HG03025 (cell line): Measurements from ENCODE around the gene TP53TG5.

ENCODE experiments used
- ATAC-seq: cut with Tn5 transposase; IDR thresholded peaks from one replicate; pipeline ENCODE4 v1.9.1; 2021; ENCODE audit warnings: mild to moderate bottlenecking, moderate library complexity; ENCODE audit not compliant: unreplicated experiment, low FRiP score

TP53TG5 gene

DNA sequence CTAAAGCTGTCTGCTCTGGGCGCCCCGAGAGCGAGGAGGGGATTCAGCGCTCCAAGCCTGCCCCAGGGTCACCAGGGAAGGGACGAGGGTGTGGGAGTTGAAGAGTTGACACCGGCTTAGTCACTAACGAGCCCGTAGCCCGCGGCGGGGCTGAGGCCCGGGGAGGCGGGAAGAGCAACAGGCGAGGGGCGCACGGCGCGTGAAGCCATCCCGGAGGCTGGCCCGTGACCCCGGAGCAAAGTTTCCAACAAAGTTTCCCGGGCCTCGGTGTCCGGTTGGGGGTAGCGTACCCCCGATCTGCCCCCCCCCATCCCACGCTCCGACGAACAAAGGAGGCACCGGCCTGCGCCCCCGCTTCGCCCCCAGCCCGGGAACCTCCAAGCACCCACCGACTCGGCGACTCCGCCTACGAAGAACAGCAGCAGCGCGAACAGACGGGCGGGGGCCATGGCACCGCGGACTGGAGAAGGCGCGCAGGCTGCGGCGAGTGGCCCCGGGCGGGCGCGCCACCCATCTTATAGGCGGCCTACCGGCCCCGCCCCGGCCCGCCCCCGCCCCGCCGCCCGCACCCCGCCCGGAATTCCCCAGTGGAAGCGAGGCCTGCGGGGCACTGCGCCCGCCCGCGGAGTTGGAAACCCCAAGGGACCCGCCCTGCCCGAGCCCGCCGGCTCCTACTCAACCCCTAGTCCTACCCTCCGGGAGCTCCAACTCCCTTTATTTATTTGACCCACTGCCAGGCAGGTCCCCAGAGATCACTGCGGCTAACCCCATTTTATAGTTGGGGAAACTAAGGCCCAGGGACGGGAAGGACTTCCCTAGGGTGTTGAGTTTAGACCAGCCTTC, 30.0 kb downstream of the TP53TG5 start, which contains the start of gene SDC4:
TSS of gene SDC4 (minus strand) at position 489 of the 843 bp plus-strand sequence. CDS start at position 449, 40 bp downstream.
- no peak for ATAC-seq

- no peak for ATAC-seq
Measured at GRCh38 chr20:45347297-45347935, 30.7 kb downstream of the TP53TG5 start.

- ATAC-seq: no peak
Measured at GRCh38 chr20:45346851-45347250, 31.3 kb downstream of the TP53TG5 start.

DNA sequence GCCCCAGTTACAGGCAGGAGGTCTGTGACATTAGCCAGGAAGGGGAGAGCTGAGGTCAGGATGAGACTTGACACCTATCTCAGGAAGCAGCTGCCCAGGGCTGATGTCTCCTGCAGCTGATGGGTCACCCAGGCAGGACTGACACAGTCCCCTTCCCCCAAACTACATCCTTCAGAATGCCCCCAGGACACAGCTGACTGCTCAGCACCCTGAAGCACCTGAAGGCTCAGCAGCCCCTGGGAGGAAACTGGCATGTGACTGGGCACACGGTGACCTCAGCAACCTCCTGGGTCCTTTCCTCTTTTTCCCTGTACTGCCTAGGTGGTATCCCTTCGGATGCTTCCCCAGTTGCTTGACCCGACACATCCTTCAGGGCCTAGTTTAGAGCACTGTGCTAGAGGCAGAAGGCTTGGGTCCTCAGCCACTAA, 31.8 kb downstream of the TP53TG5 start:
- ATAC-seq: no peak

GRCh38 chr20:45345104-45345936, 32.8 kb downstream of the TP53TG5 start:
- ATAC-seq: no peak

DNA sequence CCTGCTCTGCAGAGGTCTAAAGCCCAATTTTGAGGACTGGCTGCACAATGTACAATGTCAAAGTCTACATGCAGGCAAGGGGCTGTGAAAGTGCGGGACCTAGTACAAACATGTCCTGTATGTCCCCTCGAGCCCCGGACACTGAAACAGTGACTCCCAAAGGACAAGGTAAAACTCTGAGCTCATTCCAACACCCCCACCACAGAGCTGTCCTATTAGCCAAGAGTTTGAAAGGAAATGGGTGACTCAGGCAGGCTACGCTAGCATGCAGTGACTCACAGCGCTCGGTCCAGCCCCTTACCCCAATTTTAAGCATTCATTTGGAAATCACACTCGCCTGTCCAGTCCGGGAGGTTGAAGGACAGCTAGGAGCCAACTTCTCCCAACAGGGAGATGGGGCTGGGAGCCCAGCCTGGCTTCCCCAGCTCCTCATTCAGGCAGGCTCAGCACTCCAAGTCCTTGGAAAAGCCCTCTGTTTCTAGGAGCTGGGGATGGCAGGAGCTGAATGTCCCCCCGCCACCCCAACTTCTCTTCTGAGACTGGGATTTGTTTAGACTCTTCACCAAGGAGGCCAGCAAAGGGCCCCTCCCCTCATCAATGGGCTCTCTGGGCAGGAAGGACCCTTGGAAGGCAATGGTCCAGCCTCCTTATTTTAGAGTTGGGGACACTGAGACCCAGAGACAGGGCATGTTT, 33.8 kb downstream of the TP53TG5 start:
- no peak for ATAC-seq

- ATAC-seq: no peak
Measured at GRCh38 chr20:45343532-45344167, 34.5 kb downstream of the TP53TG5 start.

- ATAC-seq: no peak
Measured at GRCh38 chr20:45342855-45343531, 35.1 kb downstream of the TP53TG5 start.

DNA sequence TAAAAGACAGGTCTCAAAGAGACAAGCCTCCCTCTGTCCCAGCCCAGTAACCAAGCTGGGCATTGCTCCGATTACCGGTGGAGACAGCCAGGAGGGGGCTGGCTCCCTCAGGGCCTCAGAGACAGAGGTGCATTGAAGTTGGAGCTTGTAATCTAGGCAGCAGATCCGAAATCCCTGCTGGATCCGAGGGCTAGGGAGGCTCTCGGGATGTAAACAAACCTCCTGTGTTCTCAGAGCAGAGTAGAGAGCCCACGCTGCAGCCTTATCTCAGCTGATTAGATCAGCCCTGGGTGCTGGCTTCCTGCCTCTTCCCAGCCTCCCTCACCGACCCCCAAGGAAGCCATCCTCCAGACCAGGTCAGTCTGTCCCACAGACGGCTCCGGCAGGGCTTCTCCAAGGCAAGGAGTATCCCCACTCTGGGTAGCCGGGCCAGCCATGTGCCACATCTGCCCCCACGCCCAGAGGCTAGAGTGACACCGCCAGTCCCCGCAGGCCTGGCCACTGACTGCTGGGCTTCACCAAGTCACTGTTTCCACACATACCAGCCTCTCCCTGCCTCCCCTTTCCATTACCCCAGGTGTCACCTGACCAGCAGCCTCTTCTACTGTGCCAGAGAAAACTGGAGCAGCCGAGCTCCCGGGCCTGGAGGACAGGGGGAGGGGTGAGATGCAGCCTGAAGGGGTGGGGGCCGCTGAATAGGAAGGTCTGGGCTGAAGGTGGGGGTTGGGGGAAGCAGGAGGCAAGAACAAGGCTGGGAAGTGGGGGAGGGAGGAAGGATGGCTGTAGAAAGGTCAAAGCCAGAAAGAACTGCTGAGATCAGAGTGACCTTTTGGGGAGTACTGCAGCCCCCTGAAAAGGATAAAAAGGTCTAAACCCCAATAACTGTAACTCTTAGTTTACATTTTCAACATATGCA, 35.9 kb downstream of the TP53TG5 start:
- no peak for ATAC-seq

DNA sequence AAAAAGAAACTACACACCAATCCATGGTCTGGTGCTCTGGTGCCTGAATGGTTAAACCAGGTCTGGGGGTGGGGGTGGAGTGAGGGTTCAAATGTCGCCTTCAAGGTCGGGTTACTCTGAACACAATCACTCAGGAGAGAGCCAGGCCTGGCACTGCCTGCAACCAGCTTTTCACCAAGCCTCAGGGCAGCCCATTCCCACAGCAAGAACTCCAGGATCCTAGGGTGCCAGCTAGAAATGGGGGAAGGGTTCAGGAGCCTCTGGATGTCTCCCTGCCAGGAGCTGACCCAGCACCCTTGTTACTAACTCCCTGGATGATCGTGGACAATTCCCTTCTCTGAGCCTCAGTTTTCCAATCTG, 36.6 kb downstream of the TP53TG5 start:
- ATAC-seq: no peak

DNA sequence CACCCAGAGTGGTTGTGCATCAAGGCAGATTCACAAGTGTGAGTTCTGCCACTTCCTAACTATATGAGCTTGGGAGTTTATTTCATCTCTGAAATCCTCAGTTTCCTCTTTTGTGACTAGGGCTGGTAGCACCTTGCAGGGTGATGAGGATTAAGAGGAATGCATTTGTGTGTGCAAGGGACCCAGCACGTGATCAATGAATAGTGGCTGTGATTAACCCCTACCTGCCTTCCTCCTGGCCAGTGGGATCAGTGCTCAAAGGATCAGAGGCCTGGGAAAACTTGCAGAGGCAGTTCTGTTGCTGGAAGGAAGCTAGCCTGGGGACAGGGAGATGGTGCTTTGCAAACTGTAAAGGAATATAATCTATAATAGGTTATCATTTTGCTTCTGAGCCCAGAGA, 37.2 kb downstream of the TP53TG5 start:
- ATAC-seq: no peak

GRCh38 chr20:45340236-45340847, 37.8 kb downstream of the TP53TG5 start:
- ATAC-seq: no peak

GRCh38 chr20:45339799-45340198, 38.3 kb downstream of the TP53TG5 start:
- ATAC-seq: no peak

GRCh38 chr20:45339084-45339483, 39.0 kb downstream of the TP53TG5 start:
- no peak for ATAC-seq

DNA sequence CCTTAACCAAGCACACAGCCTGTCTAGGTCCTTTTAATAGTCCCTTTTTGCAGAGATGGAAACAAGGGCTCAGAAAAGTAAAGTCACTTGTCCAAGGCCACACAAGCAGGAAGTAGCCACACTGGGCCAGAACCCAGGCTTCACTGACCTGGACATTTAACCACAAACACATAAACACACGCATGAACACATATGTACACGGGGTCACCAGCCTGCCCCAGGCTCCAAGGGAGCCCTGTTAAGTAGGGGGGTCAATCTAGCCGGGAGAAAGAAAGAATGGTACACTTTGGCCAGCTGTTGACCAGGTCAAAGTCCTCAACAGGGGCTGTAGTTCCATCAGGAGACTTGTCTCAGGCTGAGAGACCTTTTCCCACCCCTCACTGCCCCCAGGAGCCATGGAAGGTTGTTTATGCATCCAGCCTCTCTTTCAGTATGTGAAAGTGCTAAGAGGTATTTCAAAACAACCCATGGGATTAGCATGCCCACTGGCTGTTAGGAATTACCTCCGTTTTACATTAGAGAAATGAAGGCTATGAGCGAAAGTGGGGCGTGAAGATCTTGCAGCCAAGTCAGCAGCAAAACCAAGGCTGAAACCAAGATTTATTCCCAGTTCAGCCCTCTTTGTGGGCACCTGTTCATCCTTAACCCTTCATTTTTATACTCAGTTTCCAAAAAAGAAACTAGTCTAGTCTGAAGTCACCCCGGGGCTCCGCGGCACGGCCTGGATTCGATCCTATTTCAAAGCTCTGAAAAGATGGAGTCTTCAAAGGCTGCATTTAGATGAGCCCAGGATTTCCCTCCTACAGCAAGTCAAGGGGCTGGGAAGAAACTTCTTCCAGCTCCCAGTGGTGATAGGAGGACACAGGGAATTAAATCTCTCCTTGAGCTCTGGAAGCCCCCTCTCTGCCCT, 39.7 kb downstream of the TP53TG5 start:
- no peak for ATAC-seq

DNA sequence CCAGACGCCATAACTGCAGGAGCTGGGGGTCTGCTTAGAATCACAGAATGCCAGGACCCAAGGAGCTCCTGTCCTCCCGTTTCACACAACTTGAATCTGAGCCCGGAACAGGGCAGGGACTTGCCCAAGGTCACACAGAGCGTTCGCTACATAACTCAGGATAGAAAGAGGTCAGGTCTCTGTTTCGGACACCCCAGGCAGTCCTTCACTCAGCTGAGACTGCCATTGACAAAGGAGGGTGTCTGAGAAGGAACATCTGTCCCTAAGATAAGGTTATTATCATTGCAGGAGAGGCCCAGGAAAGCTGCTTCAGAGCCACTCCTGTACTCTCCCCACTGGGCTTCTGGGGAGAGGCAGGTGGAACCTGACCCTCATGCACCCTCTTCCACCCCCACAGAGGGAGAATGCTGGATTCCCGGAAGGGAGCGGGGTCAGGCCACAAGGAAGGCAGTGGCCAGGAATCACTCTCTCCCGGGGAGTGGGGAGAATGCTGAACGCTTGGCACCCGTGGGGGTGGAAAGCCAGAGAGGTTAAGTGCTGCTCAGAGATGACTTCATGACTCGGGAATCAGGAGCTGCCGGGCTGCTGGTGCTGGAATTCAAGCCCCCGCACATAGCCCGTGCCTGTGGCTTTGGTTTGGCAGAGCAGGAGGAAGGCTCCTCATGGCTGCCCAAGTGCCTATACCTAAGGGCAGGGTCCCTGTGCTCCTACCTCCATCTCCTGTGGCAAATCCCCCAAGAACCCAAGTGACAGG, 40.6 kb downstream of the TP53TG5 start:
- no peak for ATAC-seq
